Fibroblast of lung (primary cell): ENCODE data around the gene PKNOX2. TPM values are rescaled to one million over a fixed set of nuclear protein-coding genes. Genes with fewer than 3 reads are reported as not detected.

ENCODE experiments used
- DNase-seq, 2 donors: peaks; one replicate each; pipeline versions ENCODE4 v3.0.0 to v3.0.0-alpha.2; 2010; ENCODE audit warnings: low read depth in 2 of 2
- H2AFZ ChIP-seq: 2 replicates; pipeline ENCODE4 v1.5.1; 2012; ENCODE audit warnings: low read length, control low read depth, inconsistent platforms
- H3K27ac ChIP-seq: 2 replicates; pipeline ENCODE4 v1.5.1; 2011; ENCODE audit warnings: low read length, control low read depth; ENCODE audit not compliant: insufficient read depth
- H3K27me3 ChIP-seq: 2 replicates; pipeline ENCODE4 v1.5.1; 2011; ENCODE audit warnings: mild to moderate bottlenecking, low read length; ENCODE audit not compliant: control insufficient read depth, insufficient read depth
- H3K36me3 ChIP-seq: 2 replicates; pipeline ENCODE4 v1.5.1; 2011; ENCODE audit warnings: low read length; ENCODE audit not compliant: control insufficient read depth, insufficient read depth
- H3K4me1 ChIP-seq: 2 replicates; pipeline ENCODE4 v1.5.1; 2011; ENCODE audit warnings: low read length; ENCODE audit not compliant: control insufficient read depth, insufficient read depth; ENCODE audit errors: extremely low read depth
- H3K4me2 ChIP-seq: 2 replicates; pipeline ENCODE4 v1.5.1; 2011; ENCODE audit warnings: low read length, control low read depth; ENCODE audit not compliant: insufficient read depth; ENCODE audit errors: extremely low read depth
- H3K4me3 ChIP-seq, 4 experiments: fragments of 200-600 bp in 1 of 4; sonication (generic) in 1 of 4; replicated peaks in 1 of 4; 2 replicates each; pipeline ENCODE4 v1.5.1; 2011 to 2016; ENCODE audit warnings: low read length in 4 of 4, low read depth in 3 of 4, mild to moderate bottlenecking in 3 of 4, control low read depth in 2 of 4, inconsistent platforms in 1 of 4, mixed read lengths in 1 of 4; ENCODE audit not compliant: insufficient read depth in 1 of 4; ENCODE audit errors: control extremely low read depth in 1 of 4
- H3K79me2 ChIP-seq: 2 replicates; pipeline ENCODE4 v1.5.1; 2012; ENCODE audit warnings: mild to moderate bottlenecking, low read length, inconsistent platforms; ENCODE audit not compliant: control insufficient read depth, insufficient read depth
- H3K9ac ChIP-seq: 2 replicates; pipeline ENCODE4 v1.5.1; 2011; ENCODE audit warnings: mild to moderate bottlenecking, low read length, control low read depth; ENCODE audit not compliant: insufficient read depth
- H3K9me3 ChIP-seq: 2 replicates; pipeline ENCODE4 v1.5.1; 2012; ENCODE audit warnings: low read depth, low read length; ENCODE audit not compliant: control insufficient read depth, insufficient read depth
- H4K20me1 ChIP-seq: 2 replicates; pipeline ENCODE4 v1.5.1; 2011; ENCODE audit warnings: low read length; ENCODE audit not compliant: control insufficient read depth, insufficient read depth; ENCODE audit errors: extremely low read depth
- EZH2 ChIP-seq: IDR thresholded peaks from 2 replicates; pipeline ENCODE4 v1.5.1; 2012; ENCODE audit warnings: low read length, control low read depth, mild to moderate bottlenecking; ENCODE audit errors: missing control alignments
- polyA plus RNA-seq, 2 donors: library from polyadenylated mRNA; depleted of rRNA in 1 of 2; stranded (reverse) in 1 of 2; unstranded in 1 of 2; fragments of >200 nt; gene quantifications; 2 replicates each; pipeline ENCODE4 v1.2.1, GENCODE V29; 2011 to 2012; ENCODE audit warnings: missing spikeins in 1 of 2
- total RNA-seq: library from RNA; depleted of rRNA; stranded (reverse); fragments of >200 nt; gene quantifications from 2 replicates; pipeline ENCODE4 v1.2.1, GENCODE V29; 2014
- TF ChIP-seq, protein P1 (sequence below), 2 donors: IDR thresholded peaks in 1 of 2; conservative IDR thresholded peaks in 1 of 2; 1 replicate in 1 of 2; 2 replicates in 1 of 2; pipeline ENCODE4 v1.5.1; 2011 to 2012; ENCODE audit warnings: low read length in 2 of 2, control low read depth in 1 of 2, inconsistent platforms in 1 of 2, low read depth in 1 of 2, mild to moderate bottlenecking in 1 of 2

The PKNOX2 gene
- total and polyA plus RNA-seq, 2 donors (not counting 1 experiment from before 2014, with no cell fraction given): 0.33 to 2.2 TPM

- Histone ChIP-seq H3K79me2 (no peaks in the 10 kb centered on the region), H4K20me1 (no peaks in the 10 kb centered on the region), H3K9ac (no peak overlapping the region), H3K4me3 (no peak overlapping the region), H3K4me1 (no peaks in the 10 kb centered on the region), H3K36me3 (no peaks in the 10 kb centered on the region), H2AFZ (no peak overlapping the region), H3K4me2 (no peak overlapping the region), H3K27me3 (no peaks in the 10 kb centered on the region), H3K27ac (no peak overlapping the region), H3K9me3 (no peaks in the 10 kb centered on the region)
- TF ChIP-seq EZH2: no peak
- TF ChIP-seq, protein P1, sequence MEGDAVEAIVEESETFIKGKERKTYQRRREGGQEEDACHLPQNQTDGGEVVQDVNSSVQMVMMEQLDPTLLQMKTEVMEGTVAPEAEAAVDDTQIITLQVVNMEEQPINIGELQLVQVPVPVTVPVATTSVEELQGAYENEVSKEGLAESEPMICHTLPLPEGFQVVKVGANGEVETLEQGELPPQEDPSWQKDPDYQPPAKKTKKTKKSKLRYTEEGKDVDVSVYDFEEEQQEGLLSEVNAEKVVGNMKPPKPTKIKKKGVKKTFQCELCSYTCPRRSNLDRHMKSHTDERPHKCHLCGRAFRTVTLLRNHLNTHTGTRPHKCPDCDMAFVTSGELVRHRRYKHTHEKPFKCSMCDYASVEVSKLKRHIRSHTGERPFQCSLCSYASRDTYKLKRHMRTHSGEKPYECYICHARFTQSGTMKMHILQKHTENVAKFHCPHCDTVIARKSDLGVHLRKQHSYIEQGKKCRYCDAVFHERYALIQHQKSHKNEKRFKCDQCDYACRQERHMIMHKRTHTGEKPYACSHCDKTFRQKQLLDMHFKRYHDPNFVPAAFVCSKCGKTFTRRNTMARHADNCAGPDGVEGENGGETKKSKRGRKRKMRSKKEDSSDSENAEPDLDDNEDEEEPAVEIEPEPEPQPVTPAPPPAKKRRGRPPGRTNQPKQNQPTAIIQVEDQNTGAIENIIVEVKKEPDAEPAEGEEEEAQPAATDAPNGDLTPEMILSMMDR (conservative IDR thresholded peaks at IDR 0.05 in 1 of 2, IDR thresholded peaks at IDR 0.05 in 1 of 2; ENCODE audit: low read depth in 1 of 2, low read length in 2 of 2): no peak
- DNase-seq: no peak
Measured at GRCh38 chr11:125481531-125481930, 317.0 kb downstream of the PKNOX2 start.

Other genes with a start within 250 kb of the PKNOX2 start
- gene HEPN1, start 245.5 kb upstream of the PKNOX2 start, total RNA-seq: not detected in 2 replicates
- gene HEPN1, start 245.5 kb upstream of the PKNOX2 start, polyA plus RNA-seq: not detected in 2 replicates
- gene HEPACAM, start 228.7 kb upstream of the PKNOX2 start, total RNA-seq: under 0.01 TPM in 1 of 2 replicates, not detected in the other
- gene HEPACAM, start 228.7 kb upstream of the PKNOX2 start, polyA plus RNA-seq: 0.08 and 0.11 TPM in 2 replicates
- 0.77 and 2.3 TPM in 2 replicates for gene CCDC15, start 210.5 kb upstream of the PKNOX2 start, total RNA-seq
- gene CCDC15, start 210.5 kb upstream of the PKNOX2 start, polyA plus RNA-seq: 1.2 and 4.0 TPM in 2 replicates
- gene SLC37A2, start 101.4 kb upstream of the PKNOX2 start, total RNA-seq: 0.26 and 0.83 TPM in 2 replicates
- 0.36 and 2.2 TPM in 2 replicates for gene SLC37A2, start 101.4 kb upstream of the PKNOX2 start, polyA plus RNA-seq
- gene TMEM218, start 53.1 kb upstream of the PKNOX2 start, total RNA-seq: 28.0 and 31.9 TPM in 2 replicates
- gene TMEM218, start 53.1 kb upstream of the PKNOX2 start, polyA plus RNA-seq: 33.9 and 34.8 TPM in 2 replicates